Measurements from ENCODE around the gene FLRT1.
"Not testable (repeated sequence)": the region's sequence is repeated elsewhere in the genome, so short reads cannot be mapped to it uniquely, and the experiment has no call there.

Gene FLRT1

DNA sequence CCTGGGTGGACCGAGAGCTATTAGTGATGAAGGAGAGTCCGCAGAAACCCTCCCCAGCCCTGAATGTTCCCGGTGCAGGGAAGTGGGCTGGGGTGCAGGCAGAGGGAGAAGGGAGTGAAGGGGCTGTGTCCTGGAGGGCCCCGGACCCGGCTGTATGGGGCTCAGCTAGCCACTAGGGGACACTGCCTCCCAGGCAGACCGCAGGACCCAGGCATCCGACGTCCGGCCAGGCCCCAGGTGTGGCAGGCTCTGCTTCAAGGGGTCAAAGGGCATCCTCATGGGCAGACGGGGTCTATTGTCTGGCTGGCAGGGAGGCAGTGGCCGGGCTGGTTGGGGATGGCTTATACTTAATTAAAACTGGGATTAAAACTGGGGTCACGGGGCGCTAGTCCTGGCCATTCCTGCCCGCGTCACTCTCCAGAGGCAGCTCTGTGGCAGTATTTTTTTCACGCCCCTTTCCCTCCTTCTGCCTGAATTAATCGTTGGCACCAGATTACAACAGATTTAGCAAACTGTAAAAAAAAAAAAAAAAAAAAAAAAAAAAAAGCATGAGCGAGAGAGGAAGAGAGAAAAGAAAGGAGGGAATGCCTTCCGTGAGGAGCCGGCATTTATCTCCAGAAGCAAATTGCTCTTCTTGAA lies 5.1 kb downstream of the FLRT1 start:
- no peaks in the 10 kb centered on the region for H3K36me3 ChIP-seq (ENCODE audit: control insufficient read depth in 1 of 2, insufficient read depth in 2 of 2, low read length in 2 of 2)
- H3K27ac ChIP-seq (ENCODE audit: low read length) = no peak overlapping the region
- H3K4me3 ChIP-seq (ENCODE audit: low read depth in 1 of 2, low read length in 2 of 2) = no peak overlapping the region
- peaks cover 0 to 21% of the 10 kb centered on the region in 2 donors for H3K4me1 ChIP-seq (ENCODE audit: control insufficient read depth in 1 of 2, insufficient read depth in 2 of 2, low read length in 2 of 2)
- peaks cover 3% of the 10 kb centered on the region for H3K27me3 ChIP-seq (ENCODE audit: low read depth, low read length)
- H3K9me3 ChIP-seq (ENCODE audit: control insufficient read depth in 1 of 2, low read length in 2 of 2) = no peaks in the 10 kb centered on the region

DNA sequence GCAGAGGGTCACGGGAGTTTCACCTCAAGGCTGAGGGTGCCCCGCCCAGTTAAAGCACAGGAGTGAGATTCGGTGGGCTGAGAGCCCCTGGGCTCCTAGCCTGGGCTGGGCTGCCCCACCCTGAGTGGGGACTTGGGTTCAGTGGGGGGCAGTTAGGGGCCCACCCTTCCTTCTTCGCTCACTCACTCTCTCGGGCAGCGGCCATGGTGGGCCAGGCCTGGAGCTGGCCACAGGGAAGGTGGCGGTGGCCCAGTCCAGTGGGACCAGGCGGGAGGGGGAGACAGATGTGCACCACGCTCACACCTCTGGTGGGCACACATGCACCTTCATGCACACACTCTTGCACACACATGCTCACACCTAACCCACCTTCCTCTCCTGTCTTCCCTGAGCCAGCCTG lies 6.1 kb downstream of the FLRT1 start:
- Histone ChIP-seq H3K4me3 (ENCODE audit: low read depth in 1 of 2, low read length in 2 of 2) (no peak overlapping the region), H3K4me1 (ENCODE audit: control insufficient read depth in 1 of 2, insufficient read depth in 2 of 2, low read length in 2 of 2) (peaks cover 0 to 12% of the 10 kb centered on the region in 2 donors), H3K36me3 (ENCODE audit: control insufficient read depth in 1 of 2, insufficient read depth in 2 of 2, low read length in 2 of 2) (no peaks in the 10 kb centered on the region), H3K9me3 (ENCODE audit: control insufficient read depth in 1 of 2, low read length in 2 of 2) (no peaks in the 10 kb centered on the region), H3K27me3 (ENCODE audit: low read depth, low read length) (peaks cover 2% of the 10 kb centered on the region), H3K27ac (ENCODE audit: low read length) (no peak overlapping the region)

DNA sequence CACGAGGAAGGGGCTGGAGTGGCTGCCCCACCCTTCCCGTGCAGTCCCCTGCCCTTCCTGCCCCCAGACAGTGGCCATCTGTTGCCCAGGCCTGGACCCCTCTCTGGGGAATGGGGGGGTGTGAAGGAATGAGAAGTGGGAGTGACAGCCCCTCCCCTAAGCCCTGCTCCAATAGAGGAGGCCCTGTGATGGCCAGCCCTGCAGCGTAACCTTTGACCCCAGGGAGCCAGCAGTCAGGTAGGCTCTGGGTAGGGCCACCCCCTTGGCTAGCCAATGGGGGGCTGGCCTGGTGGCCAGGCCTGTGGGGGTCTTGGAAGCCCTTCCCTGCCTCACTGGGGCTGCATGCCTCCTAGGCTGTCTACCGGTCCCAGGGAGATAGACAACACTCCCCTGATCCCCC lies 6.6 kb downstream of the FLRT1 start:
- H3K4me3 ChIP-seq (ENCODE audit: low read depth in 1 of 2, low read length in 2 of 2) = no peak overlapping the region
- no peaks in the 10 kb centered on the region for H3K36me3 ChIP-seq (ENCODE audit: control insufficient read depth in 1 of 2, insufficient read depth in 2 of 2, low read length in 2 of 2)
- no peak overlapping the region for H3K27ac ChIP-seq (ENCODE audit: low read length)
- peaks cover 0 to 9% of the 10 kb centered on the region in 2 donors for H3K4me1 ChIP-seq (ENCODE audit: control insufficient read depth in 1 of 2, insufficient read depth in 2 of 2, low read length in 2 of 2)
- no peaks in the 10 kb centered on the region for H3K9me3 ChIP-seq (ENCODE audit: control insufficient read depth in 1 of 2, low read length in 2 of 2)
- H3K27me3 ChIP-seq (ENCODE audit: low read depth, low read length) = no peaks in the 10 kb centered on the region

DNA sequence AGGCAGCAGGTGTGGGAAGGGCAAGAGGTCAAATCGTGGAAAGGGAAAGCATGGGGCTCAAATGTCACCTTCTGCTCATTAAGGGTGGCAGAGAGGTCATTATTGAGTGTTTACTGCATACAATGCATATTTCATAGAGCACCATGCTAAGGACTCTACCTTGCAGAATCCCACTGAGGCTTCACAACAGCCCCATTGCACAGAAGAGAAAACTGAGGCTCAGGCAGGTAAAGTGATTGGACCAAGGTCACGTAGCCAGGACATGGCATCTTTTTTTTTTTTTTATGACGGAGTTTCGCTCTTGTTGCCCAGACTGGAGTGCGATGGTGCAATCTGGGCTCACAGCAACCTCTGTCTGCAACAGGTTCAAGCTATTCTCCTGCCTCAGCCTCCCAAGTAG lies 7.8 kb downstream of the FLRT1 start:
- H3K9me3 ChIP-seq (ENCODE audit: control insufficient read depth in 1 of 2, low read length in 2 of 2) = no peaks in the 10 kb centered on the region
- H3K27me3 ChIP-seq (ENCODE audit: low read depth, low read length) = no peaks in the 10 kb centered on the region
- peaks cover 0 to 9% of the 10 kb centered on the region in 2 donors for H3K4me1 ChIP-seq (ENCODE audit: control insufficient read depth in 1 of 2, insufficient read depth in 2 of 2, low read length in 2 of 2)
- H3K4me3 ChIP-seq (ENCODE audit: low read depth in 1 of 2, low read length in 2 of 2) = no peak overlapping the region
- no peak overlapping the region for H3K27ac ChIP-seq (ENCODE audit: low read length)
- no peaks in the 10 kb centered on the region for H3K36me3 ChIP-seq (ENCODE audit: control insufficient read depth in 1 of 2, insufficient read depth in 2 of 2, low read length in 2 of 2)

DNA sequence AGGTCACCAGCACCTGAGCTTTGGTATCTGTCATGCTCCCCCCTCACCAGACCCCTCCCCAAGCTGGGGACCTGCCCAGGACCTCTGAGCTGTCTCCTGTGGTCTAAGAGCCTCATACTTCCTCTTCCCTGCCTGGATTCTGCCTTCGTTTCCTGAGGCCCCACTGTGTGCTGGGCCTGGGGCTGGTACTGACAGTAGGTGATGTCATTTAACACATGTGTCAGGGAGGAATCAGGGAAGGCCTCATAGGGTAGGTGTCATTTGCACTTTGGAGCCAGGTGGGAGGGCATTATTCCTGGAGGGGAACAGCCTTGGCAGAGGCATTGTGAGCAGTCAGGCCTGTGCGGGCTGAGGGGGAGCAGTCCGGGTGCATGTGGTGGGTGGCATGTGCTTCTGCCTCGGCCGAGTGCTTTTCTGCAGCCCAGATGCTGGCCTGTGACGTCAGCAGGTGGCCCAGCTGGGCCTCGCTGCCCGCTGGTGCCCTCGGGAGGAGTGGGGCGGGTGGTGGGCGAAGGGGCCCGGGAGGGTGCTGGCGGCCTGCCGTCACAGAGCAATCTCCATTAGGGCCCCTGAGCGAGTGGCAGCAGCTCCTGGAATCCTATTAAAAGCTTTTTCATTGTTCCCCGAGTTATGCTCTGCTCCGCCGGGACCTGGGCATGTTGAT lies 9.1 kb downstream of the FLRT1 start:
- peaks cover 0 to 9% of the 10 kb centered on the region in 2 donors for H3K4me1 ChIP-seq (ENCODE audit: control insufficient read depth in 1 of 2, insufficient read depth in 2 of 2, low read length in 2 of 2)
- no peak overlapping the region for H3K4me3 ChIP-seq (ENCODE audit: low read depth in 1 of 2, low read length in 2 of 2)
- H3K9me3 ChIP-seq (ENCODE audit: control insufficient read depth in 1 of 2, low read length in 2 of 2) = no peaks in the 10 kb centered on the region
- no peak overlapping the region for H3K27ac ChIP-seq (ENCODE audit: low read length)
- no peaks in the 10 kb centered on the region for H3K27me3 ChIP-seq (ENCODE audit: low read depth, low read length)
- no peaks in the 10 kb centered on the region for H3K36me3 ChIP-seq (ENCODE audit: control insufficient read depth in 1 of 2, insufficient read depth in 2 of 2, low read length in 2 of 2)

DNA sequence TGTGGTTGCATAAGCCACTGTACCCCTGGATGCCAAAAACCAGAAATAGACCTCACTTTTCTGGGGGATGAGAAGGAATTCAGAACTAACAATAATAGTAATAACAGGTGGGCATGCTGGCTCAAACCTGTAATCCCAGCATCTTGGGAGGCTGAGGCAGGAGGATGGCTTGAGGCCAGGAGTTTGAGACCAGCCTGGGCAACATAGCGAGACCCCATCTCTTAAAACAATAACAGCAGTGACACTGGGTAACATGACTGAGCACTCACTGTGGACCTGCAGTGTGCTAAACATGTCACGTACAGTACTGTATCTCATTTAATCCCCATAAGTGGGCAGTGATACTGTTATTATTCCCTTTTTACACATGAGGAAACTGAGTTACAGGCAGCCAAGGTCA lies 10.0 kb downstream of the FLRT1 start:
- peaks cover 0 to 9% of the 10 kb centered on the region in 2 donors for H3K4me1 ChIP-seq (ENCODE audit: control insufficient read depth in 1 of 2, insufficient read depth in 2 of 2, low read length in 2 of 2)
- no peak overlapping the region for H3K4me3 ChIP-seq (ENCODE audit: low read depth in 1 of 2, low read length in 2 of 2)
- no peak overlapping the region for H3K27ac ChIP-seq (ENCODE audit: low read length)
- no peaks in the 10 kb centered on the region for H3K9me3 ChIP-seq (ENCODE audit: control insufficient read depth in 1 of 2, low read length in 2 of 2)
- H3K36me3 ChIP-seq (ENCODE audit: control insufficient read depth in 1 of 2, insufficient read depth in 2 of 2, low read length in 2 of 2) = no peaks in the 10 kb centered on the region
- H3K27me3 ChIP-seq (ENCODE audit: low read depth, low read length) = no peaks in the 10 kb centered on the region

DNA sequence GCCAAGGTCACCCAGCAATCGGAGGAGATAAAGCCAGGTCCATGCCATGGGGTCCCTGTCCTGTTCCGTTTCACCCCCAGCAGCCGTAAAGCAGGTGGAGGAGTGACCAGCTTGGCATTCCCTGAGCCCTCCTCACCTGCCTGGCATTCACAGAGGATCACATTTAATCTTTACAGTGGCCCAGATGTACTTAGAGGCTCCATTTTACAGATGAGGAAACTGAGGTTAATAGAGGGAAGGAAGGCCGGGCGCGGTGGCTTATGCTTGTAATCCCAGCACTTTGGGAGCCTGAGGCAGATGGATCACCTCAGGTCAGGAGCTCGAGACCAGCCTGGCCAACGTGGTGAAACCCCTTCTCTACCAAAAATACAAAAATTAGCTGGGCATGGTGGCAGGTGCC lies 11.6 kb downstream of the FLRT1 start:
- H3K36me3 ChIP-seq (ENCODE audit: control insufficient read depth in 1 of 2, insufficient read depth in 2 of 2, low read length in 2 of 2); H3K4me1 ChIP-seq (ENCODE audit: control insufficient read depth in 1 of 2, insufficient read depth in 2 of 2, low read length in 2 of 2); H3K27ac ChIP-seq (ENCODE audit: low read length); H3K4me3 ChIP-seq (ENCODE audit: low read depth in 1 of 2, low read length in 2 of 2); H3K27me3 ChIP-seq (ENCODE audit: low read depth, low read length); H3K9me3 ChIP-seq (ENCODE audit: control insufficient read depth in 1 of 2, low read length in 2 of 2): not testable (repeated sequence)

DNA sequence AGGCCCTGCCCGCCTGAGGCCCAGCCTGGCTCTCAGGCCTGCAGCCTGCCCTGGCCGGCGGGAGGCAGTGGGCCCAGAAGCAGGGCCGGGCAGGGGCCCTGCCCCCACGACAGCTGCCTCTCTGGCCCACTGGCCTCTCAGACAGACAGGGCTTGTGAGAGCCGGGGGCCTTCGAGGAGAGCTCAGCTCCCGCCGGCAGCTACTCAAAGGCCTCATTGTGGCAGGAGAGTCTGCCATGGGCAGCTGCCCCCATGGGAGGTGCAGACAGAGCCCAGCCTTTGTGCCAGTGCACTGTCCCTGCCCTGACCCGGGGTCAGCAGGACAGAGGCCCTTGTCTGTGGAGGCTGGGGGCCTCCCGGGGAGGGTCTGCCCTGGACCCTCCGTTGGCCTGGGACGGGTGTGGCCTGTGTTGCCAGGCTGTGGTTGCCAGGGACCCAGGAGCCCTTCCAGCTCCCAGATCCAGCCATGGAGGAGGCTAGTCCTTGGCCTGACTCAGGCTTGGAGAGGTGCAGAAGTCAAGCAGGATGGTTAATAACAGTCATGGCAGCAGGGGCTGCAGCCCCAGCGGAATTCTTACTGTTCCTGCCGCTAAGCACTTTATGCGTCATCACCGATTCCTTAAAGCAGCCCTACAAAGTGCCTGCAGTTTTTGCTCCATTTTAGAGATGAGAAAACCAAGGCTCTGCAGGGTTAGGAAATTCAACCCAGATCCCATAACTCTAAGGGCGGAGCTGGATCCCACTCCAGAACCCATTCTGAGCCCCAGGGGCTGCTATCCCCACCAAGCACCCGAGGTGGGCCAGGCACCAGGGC lies 12.5 kb downstream of the FLRT1 start:
- H3K27ac ChIP-seq (ENCODE audit: low read length) = no peak overlapping the region
- no peaks in the 10 kb centered on the region for H3K36me3 ChIP-seq (ENCODE audit: control insufficient read depth in 1 of 2, insufficient read depth in 2 of 2, low read length in 2 of 2)
- no peak overlapping the region for H3K4me3 ChIP-seq (ENCODE audit: low read depth in 1 of 2, low read length in 2 of 2)

DNA sequence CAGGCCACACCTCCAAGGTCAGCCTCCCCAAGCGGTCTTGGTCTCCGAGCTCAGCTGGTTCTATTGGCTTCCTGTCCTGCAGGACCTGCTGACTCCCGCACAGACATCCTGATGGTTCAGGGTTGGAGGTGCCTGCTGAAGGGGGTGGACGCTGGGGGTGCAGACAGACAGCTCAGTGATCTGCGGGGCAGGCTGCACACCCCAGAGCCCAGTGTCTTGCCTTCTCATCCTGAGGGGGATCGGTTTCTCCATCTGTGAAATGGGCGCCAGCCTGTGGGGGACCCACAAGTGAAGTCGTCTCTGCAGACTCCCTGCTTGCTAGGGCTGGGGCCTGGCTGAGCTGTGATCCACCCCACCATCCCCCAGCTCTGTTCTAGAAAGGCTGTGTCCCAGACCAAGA lies 13.8 kb downstream of the FLRT1 start:
- peaks cover 0 to 5% of the 10 kb centered on the region in 2 donors for H3K4me1 ChIP-seq (ENCODE audit: control insufficient read depth in 1 of 2, insufficient read depth in 2 of 2, low read length in 2 of 2)
- H3K27me3 ChIP-seq (ENCODE audit: low read depth, low read length) = no peaks in the 10 kb centered on the region
- H3K9me3 ChIP-seq (ENCODE audit: control insufficient read depth in 1 of 2, low read length in 2 of 2) = no peaks in the 10 kb centered on the region
- no peak overlapping the region for H3K27ac ChIP-seq (ENCODE audit: low read length)
- no peak overlapping the region for H3K4me3 ChIP-seq (ENCODE audit: low read depth in 1 of 2, low read length in 2 of 2)
- no peaks in the 10 kb centered on the region for H3K36me3 ChIP-seq (ENCODE audit: control insufficient read depth in 1 of 2, insufficient read depth in 2 of 2, low read length in 2 of 2)

More for the DNA sequence above, 12.5 kb downstream of the FLRT1 start:
- H3K4me1 ChIP-seq (ENCODE audit: control insufficient read depth in 1 of 2, insufficient read depth in 2 of 2, low read length in 2 of 2) = peaks cover 0 to 5% of the 10 kb centered on the region in 2 donors
- H3K9me3 ChIP-seq (ENCODE audit: control insufficient read depth in 1 of 2, low read length in 2 of 2) = no peaks in the 10 kb centered on the region
- no peaks in the 10 kb centered on the region for H3K27me3 ChIP-seq (ENCODE audit: low read depth, low read length)

DNA sequence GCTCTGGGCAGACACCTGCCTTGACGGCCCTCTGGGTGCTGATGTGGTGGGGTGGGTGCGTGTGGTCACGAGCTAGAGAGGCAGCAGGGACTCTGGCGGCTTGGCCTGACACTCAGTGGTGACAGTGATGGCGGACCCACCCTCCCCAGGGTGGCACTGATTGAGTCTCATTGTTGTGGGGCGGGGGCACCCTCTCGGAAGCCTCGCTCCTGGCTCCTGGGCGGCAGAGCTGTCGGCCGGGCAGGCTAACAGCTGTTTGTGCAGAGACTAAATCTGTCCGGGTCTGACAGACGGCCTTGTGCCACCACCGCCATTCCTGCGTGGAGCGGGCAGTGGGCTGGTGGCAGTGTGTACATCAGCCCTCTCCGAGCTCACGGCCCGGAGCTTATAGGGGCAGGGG lies 15.6 kb downstream of the FLRT1 start:
- Histone ChIP-seq H3K9me3 (ENCODE audit: control insufficient read depth in 1 of 2, low read length in 2 of 2) (no peaks in the 10 kb centered on the region), H3K4me1 (ENCODE audit: control insufficient read depth in 1 of 2, insufficient read depth in 2 of 2, low read length in 2 of 2) (peaks cover 0 to 18% of the 10 kb centered on the region in 2 donors), H3K27ac (ENCODE audit: low read length) (no peak overlapping the region), H3K27me3 (ENCODE audit: low read depth, low read length) (no peaks in the 10 kb centered on the region), H3K36me3 (ENCODE audit: control insufficient read depth in 1 of 2, insufficient read depth in 2 of 2, low read length in 2 of 2) (no peaks in the 10 kb centered on the region), H3K4me3 (ENCODE audit: low read depth in 1 of 2, low read length in 2 of 2) (no peak overlapping the region)

DNA sequence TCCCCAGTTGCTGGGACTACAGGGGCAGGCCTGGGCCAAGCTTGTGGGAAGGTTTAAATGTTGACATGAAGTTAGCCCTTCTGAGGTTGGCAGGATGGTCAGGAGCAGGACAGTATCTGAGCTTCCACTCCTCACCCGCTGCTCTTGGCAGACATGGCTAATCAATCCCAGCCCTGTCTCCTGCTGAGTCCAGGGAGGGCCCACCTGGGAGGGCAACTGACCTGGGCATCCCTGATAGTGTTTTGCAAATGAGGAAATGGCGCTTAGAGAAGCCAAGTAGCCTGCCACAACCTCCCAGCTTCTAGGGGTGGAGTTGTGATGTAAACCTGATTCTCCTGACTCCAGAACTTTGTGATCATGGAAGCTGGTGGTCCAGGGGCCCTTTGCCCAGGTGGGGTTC lies 16.7 kb downstream of the FLRT1 start:
- H3K9me3 ChIP-seq (ENCODE audit: control insufficient read depth in 1 of 2, low read length in 2 of 2) = no peaks in the 10 kb centered on the region
- no peaks in the 10 kb centered on the region for H3K27me3 ChIP-seq (ENCODE audit: low read depth, low read length)
- no peaks in the 10 kb centered on the region for H3K36me3 ChIP-seq (ENCODE audit: control insufficient read depth in 1 of 2, insufficient read depth in 2 of 2, low read length in 2 of 2)
- H3K4me3 ChIP-seq (ENCODE audit: low read depth in 1 of 2, low read length in 2 of 2) = no peak overlapping the region
- no peak overlapping the region for H3K27ac ChIP-seq (ENCODE audit: low read length)
- peaks cover 0 to 25% of the 10 kb centered on the region in 2 donors for H3K4me1 ChIP-seq (ENCODE audit: control insufficient read depth in 1 of 2, insufficient read depth in 2 of 2, low read length in 2 of 2)

Measured in muscle layer of duodenum (tissue), 2 donors.